Measurements from ENCODE around the gene CHSY3.

The CHSY3 gene

GRCh38 chr5:130110328-130110727, 206.1 kb downstream of the CHSY3 start:
- Histone ChIP-seq H3K9me3 (ENCODE audit: control insufficient read depth in 2 of 2, low read length in 2 of 2) (no peaks in the 10 kb centered on the region), H3K9ac (ENCODE audit: low read length in 2 of 2) (no peak overlapping the region), H3K4me3 (ENCODE audit: low read length in 2 of 2) (no peak overlapping the region), H3K4me1 (ENCODE audit: control insufficient read depth, insufficient read depth, low read length) (no peaks in the 10 kb centered on the region), H3K27ac (ENCODE audit: low read length) (no peak overlapping the region), H3K27me3 (ENCODE audit: control insufficient read depth in 1 of 2, insufficient read depth in 2 of 2, low read length in 2 of 2) (no peaks in the 10 kb centered on the region), H3K36me3 (ENCODE audit: control insufficient read depth in 2 of 2, insufficient read depth in 2 of 2, low read length in 2 of 2) (no peaks in the 10 kb centered on the region)

- H3K4me1 ChIP-seq (ENCODE audit: control insufficient read depth, insufficient read depth, low read length), result no peaks in the 10 kb centered on the region
- H3K27me3 ChIP-seq (ENCODE audit: control insufficient read depth in 1 of 2, insufficient read depth in 2 of 2, low read length in 2 of 2), result no peaks in the 10 kb centered on the region
- H3K36me3 ChIP-seq (ENCODE audit: control insufficient read depth in 2 of 2, insufficient read depth in 2 of 2, low read length in 2 of 2), result no peaks in the 10 kb centered on the region
- no peak overlapping the region for H3K9ac ChIP-seq (ENCODE audit: low read length in 2 of 2)
- no peak overlapping the region for H3K4me3 ChIP-seq (ENCODE audit: low read length in 2 of 2)
- H3K27ac ChIP-seq (ENCODE audit: low read length), result no peak overlapping the region
- H3K9me3 ChIP-seq (ENCODE audit: control insufficient read depth in 2 of 2, low read length in 2 of 2), result no peaks in the 10 kb centered on the region
These were observed 207.5 kb downstream of the CHSY3 start for GRCh38 chr5:130111746-130112145.

DNA sequence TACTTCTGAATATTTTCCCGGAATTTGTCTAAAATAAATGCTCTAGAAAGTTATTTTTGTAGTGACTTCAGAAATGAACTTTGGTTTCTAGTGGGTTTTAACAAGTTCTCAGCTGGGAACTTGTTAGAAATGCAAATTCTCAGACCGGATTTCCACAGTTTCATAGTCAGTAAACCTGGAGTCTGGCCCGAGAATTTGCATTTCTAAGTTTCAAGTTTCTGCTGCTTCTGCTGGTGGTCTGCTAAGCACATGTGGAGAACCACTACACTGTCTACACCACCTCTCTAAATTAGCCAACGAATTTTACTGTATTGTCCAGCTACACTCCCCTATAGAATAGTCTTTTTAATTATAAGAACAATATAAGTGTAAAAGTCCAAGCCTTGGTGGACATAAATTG, 208.0 kb downstream of the CHSY3 start:
- no peaks in the 10 kb centered on the region for H3K9me3 ChIP-seq (ENCODE audit: control insufficient read depth in 2 of 2, low read length in 2 of 2)
- H3K36me3 ChIP-seq (ENCODE audit: control insufficient read depth in 2 of 2, insufficient read depth in 2 of 2, low read length in 2 of 2), result no peaks in the 10 kb centered on the region
- H3K4me3 ChIP-seq (ENCODE audit: low read length in 2 of 2), result no peak overlapping the region
- H3K27me3 ChIP-seq (ENCODE audit: control insufficient read depth in 1 of 2, insufficient read depth in 2 of 2, low read length in 2 of 2), result no peaks in the 10 kb centered on the region
- H3K9ac ChIP-seq (ENCODE audit: low read length in 2 of 2), result no peak overlapping the region
- H3K27ac ChIP-seq (ENCODE audit: low read length), result no peak overlapping the region
- H3K4me1 ChIP-seq (ENCODE audit: control insufficient read depth, insufficient read depth, low read length), result no peaks in the 10 kb centered on the region

- H3K9me3 ChIP-seq (ENCODE audit: control insufficient read depth in 2 of 2, low read length in 2 of 2), result no peaks in the 10 kb centered on the region
- H3K27ac ChIP-seq (ENCODE audit: low read length), result no peak overlapping the region
- no peak overlapping the region for H3K9ac ChIP-seq (ENCODE audit: low read length in 2 of 2)
- no peaks in the 10 kb centered on the region for H3K36me3 ChIP-seq (ENCODE audit: control insufficient read depth in 2 of 2, insufficient read depth in 2 of 2, low read length in 2 of 2)
- H3K4me3 ChIP-seq (ENCODE audit: low read length in 2 of 2), result no peak overlapping the region
- no peaks in the 10 kb centered on the region for H3K27me3 ChIP-seq (ENCODE audit: control insufficient read depth in 1 of 2, insufficient read depth in 2 of 2, low read length in 2 of 2)
- H3K4me1 ChIP-seq (ENCODE audit: control insufficient read depth, insufficient read depth, low read length), result no peaks in the 10 kb centered on the region
These were observed 211.4 kb downstream of the CHSY3 start for GRCh38 chr5:130115686-130116085.

DNA sequence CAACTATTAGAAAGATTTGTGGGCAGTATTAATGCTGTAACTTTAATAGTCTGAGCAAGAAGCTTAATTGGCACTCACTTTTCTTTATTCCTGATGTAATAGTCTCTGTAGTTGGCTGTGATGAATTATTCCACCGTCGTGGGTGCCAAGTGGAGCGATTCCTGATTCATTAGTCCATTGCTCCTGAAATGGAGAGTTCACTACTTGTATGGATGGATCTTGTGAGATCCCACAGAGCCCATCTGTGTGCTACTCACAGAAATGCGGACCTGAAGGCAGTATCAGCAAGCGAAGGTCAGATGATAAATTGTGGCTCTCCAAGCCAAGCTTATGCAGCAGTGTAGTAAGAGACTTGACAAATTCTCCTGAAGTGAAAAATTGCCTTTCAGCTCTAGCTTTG, 212.2 kb downstream of the CHSY3 start:
- Histone ChIP-seq H3K36me3 (ENCODE audit: control insufficient read depth in 2 of 2, insufficient read depth in 2 of 2, low read length in 2 of 2) (no peaks in the 10 kb centered on the region), H3K9me3 (ENCODE audit: control insufficient read depth in 2 of 2, low read length in 2 of 2) (no peaks in the 10 kb centered on the region), H3K9ac (ENCODE audit: low read length in 2 of 2) (no peak overlapping the region), H3K27me3 (ENCODE audit: control insufficient read depth in 1 of 2, insufficient read depth in 2 of 2, low read length in 2 of 2) (no peaks in the 10 kb centered on the region), H3K4me3 (ENCODE audit: low read length in 2 of 2) (no peak overlapping the region), H3K27ac (ENCODE audit: low read length) (no peak overlapping the region), H3K4me1 (ENCODE audit: control insufficient read depth, insufficient read depth, low read length) (no peaks in the 10 kb centered on the region)

DNA sequence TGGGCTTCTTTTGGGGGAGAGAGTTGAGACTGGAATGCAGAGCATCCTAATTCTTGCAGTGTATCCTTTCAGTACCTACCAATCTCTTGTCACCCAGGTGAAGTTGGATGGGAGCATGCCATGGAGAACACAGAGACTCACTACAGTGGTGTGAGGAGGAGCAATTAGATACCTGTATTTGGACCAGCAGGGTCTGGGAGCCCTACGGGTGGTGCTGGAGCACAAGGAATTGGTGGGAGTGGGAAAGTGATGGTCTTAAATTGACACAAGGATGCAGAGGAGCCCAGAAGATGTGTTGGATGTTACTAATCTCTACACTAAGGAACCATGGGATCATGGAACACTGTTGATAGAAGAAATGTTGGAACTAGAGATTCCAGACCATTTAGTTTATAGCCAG, 212.7 kb downstream of the CHSY3 start:
- Histone ChIP-seq H3K4me3 (ENCODE audit: low read length in 2 of 2) (no peak overlapping the region), H3K36me3 (ENCODE audit: control insufficient read depth in 2 of 2, insufficient read depth in 2 of 2, low read length in 2 of 2) (no peaks in the 10 kb centered on the region), H3K27ac (ENCODE audit: low read length) (no peak overlapping the region), H3K9ac (ENCODE audit: low read length in 2 of 2) (no peak overlapping the region), H3K27me3 (ENCODE audit: control insufficient read depth in 1 of 2, insufficient read depth in 2 of 2, low read length in 2 of 2) (no peaks in the 10 kb centered on the region), H3K4me1 (ENCODE audit: control insufficient read depth, insufficient read depth, low read length) (no peaks in the 10 kb centered on the region), H3K9me3 (ENCODE audit: control insufficient read depth in 2 of 2, low read length in 2 of 2) (no peaks in the 10 kb centered on the region)

- Histone ChIP-seq H3K4me3 (ENCODE audit: low read length in 2 of 2) (no peak overlapping the region), H3K9me3 (ENCODE audit: control insufficient read depth in 2 of 2, low read length in 2 of 2) (no peaks in the 10 kb centered on the region), H3K36me3 (ENCODE audit: control insufficient read depth in 2 of 2, insufficient read depth in 2 of 2, low read length in 2 of 2) (no peaks in the 10 kb centered on the region), H3K27ac (ENCODE audit: low read length) (no peak overlapping the region), H3K9ac (ENCODE audit: low read length in 2 of 2) (no peak overlapping the region), H3K27me3 (ENCODE audit: control insufficient read depth in 1 of 2, insufficient read depth in 2 of 2, low read length in 2 of 2) (no peaks in the 10 kb centered on the region), H3K4me1 (ENCODE audit: control insufficient read depth, insufficient read depth, low read length) (no peaks in the 10 kb centered on the region)
These were observed 222.5 kb downstream of the CHSY3 start for GRCh38 chr5:130126746-130127145.

GRCh38 chr5:130135506-130135905, 231.2 kb downstream of the CHSY3 start:
- Histone ChIP-seq H3K4me1 (ENCODE audit: control insufficient read depth, insufficient read depth, low read length) (peaks cover 4% of the 10 kb centered on the region), H3K27me3 (ENCODE audit: control insufficient read depth in 1 of 2, insufficient read depth in 2 of 2, low read length in 2 of 2) (no peaks in the 10 kb centered on the region), H3K27ac (ENCODE audit: low read length) (peak overlapping the region; percentile 12)

GRCh38 chr5:130136300-130136699, 232.0 kb downstream of the CHSY3 start:
- H3K4me1 ChIP-seq (ENCODE audit: control insufficient read depth, insufficient read depth, low read length), result peaks cover 4% of the 10 kb centered on the region
- H3K9me3 ChIP-seq (ENCODE audit: control insufficient read depth in 2 of 2, low read length in 2 of 2), result no peaks in the 10 kb centered on the region
- H3K9ac ChIP-seq (ENCODE audit: low read length in 2 of 2), result no peak overlapping the region
- peak overlapping the region in 1 of 2 donors; percentile 7 for H3K4me3 ChIP-seq (ENCODE audit: low read length in 2 of 2)
- no peaks in the 10 kb centered on the region for H3K36me3 ChIP-seq (ENCODE audit: control insufficient read depth in 2 of 2, insufficient read depth in 2 of 2, low read length in 2 of 2)
- H3K27ac ChIP-seq (ENCODE audit: low read length), result peak overlapping the region; percentile 12
- H3K27me3 ChIP-seq (ENCODE audit: control insufficient read depth in 1 of 2, insufficient read depth in 2 of 2, low read length in 2 of 2), result no peaks in the 10 kb centered on the region

More at GRCh38 chr5:130135506-130135905, 231.2 kb downstream of the CHSY3 start:
- no peak overlapping the region for H3K4me3 ChIP-seq (ENCODE audit: low read length in 2 of 2)
- H3K9me3 ChIP-seq (ENCODE audit: control insufficient read depth in 2 of 2, low read length in 2 of 2), result no peaks in the 10 kb centered on the region
- no peaks in the 10 kb centered on the region for H3K36me3 ChIP-seq (ENCODE audit: control insufficient read depth in 2 of 2, insufficient read depth in 2 of 2, low read length in 2 of 2)
- no peak overlapping the region for H3K9ac ChIP-seq (ENCODE audit: low read length in 2 of 2)

DNA sequence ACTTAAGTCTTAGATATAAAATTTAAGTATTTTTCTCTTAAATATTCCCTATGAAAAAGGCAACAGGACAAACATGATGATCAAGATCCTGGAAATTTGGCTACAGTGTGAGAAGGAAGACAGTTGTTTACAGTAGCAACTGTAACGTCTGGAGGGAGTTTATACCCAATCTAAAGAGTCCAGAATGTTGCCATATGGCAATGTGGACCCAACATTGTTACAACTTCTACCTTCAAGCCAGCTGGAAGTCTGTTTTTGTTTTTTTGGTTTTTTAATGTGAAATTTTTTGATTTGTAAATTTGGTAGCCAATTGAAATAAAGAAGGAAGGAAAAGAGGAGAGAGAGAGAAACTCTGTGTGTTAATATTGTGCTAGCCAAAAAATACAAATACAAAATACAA, 233.4 kb downstream of the CHSY3 start:
- Histone ChIP-seq H3K27me3 (ENCODE audit: control insufficient read depth in 1 of 2, insufficient read depth in 2 of 2, low read length in 2 of 2) (no peaks in the 10 kb centered on the region), H3K9me3 (ENCODE audit: control insufficient read depth in 2 of 2, low read length in 2 of 2) (no peaks in the 10 kb centered on the region), H3K27ac (ENCODE audit: low read length) (no peak overlapping the region), H3K9ac (ENCODE audit: low read length in 2 of 2) (no peak overlapping the region), H3K4me3 (ENCODE audit: low read length in 2 of 2) (no peak overlapping the region), H3K36me3 (ENCODE audit: control insufficient read depth in 2 of 2, insufficient read depth in 2 of 2, low read length in 2 of 2) (no peaks in the 10 kb centered on the region), H3K4me1 (ENCODE audit: control insufficient read depth, insufficient read depth, low read length) (peaks cover 4% of the 10 kb centered on the region)

GRCh38 chr5:130138406-130139045, 234.3 kb downstream of the CHSY3 start:
- Histone ChIP-seq H3K9ac (ENCODE audit: low read length in 2 of 2) (no peak overlapping the region), H3K9me3 (ENCODE audit: control insufficient read depth in 2 of 2, low read length in 2 of 2) (no peaks in the 10 kb centered on the region), H3K4me1 (ENCODE audit: control insufficient read depth, insufficient read depth, low read length) (peaks cover 4% of the 10 kb centered on the region), H3K27ac (ENCODE audit: low read length) (peak overlapping the region; percentile 6), H3K36me3 (ENCODE audit: control insufficient read depth in 2 of 2, insufficient read depth in 2 of 2, low read length in 2 of 2) (no peaks in the 10 kb centered on the region), H3K4me3 (ENCODE audit: low read length in 2 of 2) (peak overlapping the region in 1 of 2 donors; percentile 23), H3K27me3 (ENCODE audit: control insufficient read depth in 1 of 2, insufficient read depth in 2 of 2, low read length in 2 of 2) (no peaks in the 10 kb centered on the region)

Data from stomach smooth muscle (tissue), 2 donors.